SK-N-SH treated with all-trans-retinoic acid at 6 μM for 48 hours (cell line): ENCODE data around the gene FAM83C.

Experiments
- ATAC-seq: fragments of 200-7000 bp; cut with Tn5 transposase; 3 replicates; pipeline ENCODE4 v1.9.1; 2020; ENCODE audit warnings: mild to moderate bottlenecking, moderate library complexity
- ARNTL ChIP-seq: fragments of 450-650 bp; formaldehyde crosslinking; IDR thresholded peaks from 2 replicates; pipeline ENCODE4 v1.5.0; 2020; ENCODE audit warnings: low read depth, mild to moderate bottlenecking, moderate library complexity, borderline replicate concordance
- BACH2 ChIP-seq: fragments of 250-450 bp; sonication (Bioruptor Pico); IDR thresholded peaks from 2 replicates; pipeline ENCODE4 v1.9.0; 2021; ENCODE audit warnings: mild to moderate bottlenecking, borderline replicate concordance
- CSDC2 ChIP-seq: fragments of 250-450 bp; sonication (Bioruptor Pico); IDR thresholded peaks from 2 replicates; pipeline ENCODE4 v1.5.0; 2020; ENCODE audit warnings: mild to moderate bottlenecking, moderate library complexity
- ESRRG ChIP-seq: fragments of 250-450 bp; sonication (Bioruptor Pico); IDR thresholded peaks from 2 replicates; pipeline ENCODE4 v1.6.1; 2021; ENCODE audit warnings: mild to moderate bottlenecking
- GLIS3 ChIP-seq: fragments of 250-450 bp; sonication (Bioruptor Pico); IDR thresholded peaks from 2 replicates; pipeline ENCODE4 v1.5.0; 2020; ENCODE audit warnings: mild to moderate bottlenecking, moderate library complexity
- OSR1 ChIP-seq: fragments of 250-450 bp; sonication (Bioruptor Pico); IDR thresholded peaks from 2 replicates; pipeline ENCODE4 v1.8.0; 2022; ENCODE audit warnings: moderate library complexity, mild to moderate bottlenecking, inconsistent platforms
- RARB ChIP-seq: fragments of 250-450 bp; sonication (Bioruptor Pico); IDR thresholded peaks from 2 replicates; pipeline ENCODE4 v1.8.0; 2021; ENCODE audit warnings: mild to moderate bottlenecking, moderate library complexity
- SNAI2 ChIP-seq: fragments of 250-450 bp; sonication (Bioruptor Pico); IDR thresholded peaks from 2 replicates; pipeline ENCODE4 v1.5.0; 2020; ENCODE audit warnings: mild to moderate bottlenecking, moderate library complexity
- TCF4 ChIP-seq: fragments of 250-450 bp; sonication (Bioruptor Pico); IDR thresholded peaks from 2 replicates; pipeline ENCODE4 v1.8.0; 2021; ENCODE audit warnings: mild to moderate bottlenecking, moderate library complexity, borderline replicate concordance
- TOX ChIP-seq: fragments of 250-450 bp; sonication (Bioruptor Pico); IDR thresholded peaks from 2 replicates; pipeline ENCODE4 v1.8.0; 2021; ENCODE audit warnings: mild to moderate bottlenecking, moderate library complexity, borderline replicate concordance
- ZC3H10 ChIP-seq: fragments of 250-450 bp; sonication (Bioruptor Pico); IDR thresholded peaks from 2 replicates; pipeline ENCODE4 v1.5.1; 2021; ENCODE audit warnings: mild to moderate bottlenecking, moderate library complexity
- ZFP3 ChIP-seq: fragments of 250-450 bp; sonication (Bioruptor Pico); IDR thresholded peaks from 2 replicates; pipeline ENCODE4 v1.5.0; 2020; ENCODE audit warnings: mild to moderate bottlenecking, moderate library complexity
- ZFP30 ChIP-seq: fragments of 450-650 bp; formaldehyde crosslinking; IDR thresholded peaks from 2 replicates; pipeline ENCODE4 v1.5.0; 2022; ENCODE audit warnings: mild to moderate bottlenecking, moderate library complexity
- ZNF565 ChIP-seq: fragments of 450-650 bp; formaldehyde crosslinking; conservative IDR thresholded peaks from 2 replicates; pipeline ENCODE4 v1.5.0; 2020; ENCODE audit warnings: low read depth, mild to moderate bottlenecking, moderate library complexity
- ZNF70 ChIP-seq: fragments of 450-650 bp; formaldehyde crosslinking; IDR thresholded peaks from 2 replicates; pipeline ENCODE4 v1.5.0; 2020; ENCODE audit warnings: mild to moderate bottlenecking, moderate library complexity
- ZNF8 ChIP-seq: fragments of 450-650 bp; formaldehyde crosslinking; IDR thresholded peaks from 2 replicates; pipeline ENCODE4 v1.5.0; 2020; ENCODE audit warnings: mild to moderate bottlenecking, moderate library complexity
- TF ChIP-seq, protein P1 (sequence below): fragments of 250-450 bp; sonication (Bioruptor Pico); IDR thresholded peaks from 2 replicates; pipeline ENCODE4 v1.5.0; 2020; ENCODE audit warnings: mild to moderate bottlenecking, moderate library complexity
- TF ChIP-seq, protein P2 (sequence below): fragments of 250-450 bp; sonication (Bioruptor Pico); IDR thresholded peaks from 2 replicates; pipeline ENCODE4 v1.5.1; 2021; ENCODE audit warnings: mild to moderate bottlenecking, moderate library complexity
- TF ChIP-seq, protein P3 (sequence below): fragments of 250-450 bp; sonication (Bioruptor Pico); IDR thresholded peaks from 2 replicates; pipeline ENCODE4 v1.5.1; 2020; ENCODE audit warnings: low read depth, mild to moderate bottlenecking, moderate library complexity
- TF ChIP-seq, protein P4 (sequence below): fragments of 250-450 bp; sonication (Bioruptor Pico); IDR thresholded peaks from 2 replicates; pipeline ENCODE4 v1.8.0; 2021; ENCODE audit warnings: low read depth, mild to moderate bottlenecking, moderate library complexity, borderline replicate concordance
- TF ChIP-seq, protein P5 (sequence below): fragments of 250-450 bp; sonication (Bioruptor Pico); IDR thresholded peaks from 2 replicates; pipeline ENCODE4 v1.8.0; 2020; ENCODE audit warnings: mild to moderate bottlenecking, moderate library complexity, borderline replicate concordance

Gene FAM83C

DNA sequence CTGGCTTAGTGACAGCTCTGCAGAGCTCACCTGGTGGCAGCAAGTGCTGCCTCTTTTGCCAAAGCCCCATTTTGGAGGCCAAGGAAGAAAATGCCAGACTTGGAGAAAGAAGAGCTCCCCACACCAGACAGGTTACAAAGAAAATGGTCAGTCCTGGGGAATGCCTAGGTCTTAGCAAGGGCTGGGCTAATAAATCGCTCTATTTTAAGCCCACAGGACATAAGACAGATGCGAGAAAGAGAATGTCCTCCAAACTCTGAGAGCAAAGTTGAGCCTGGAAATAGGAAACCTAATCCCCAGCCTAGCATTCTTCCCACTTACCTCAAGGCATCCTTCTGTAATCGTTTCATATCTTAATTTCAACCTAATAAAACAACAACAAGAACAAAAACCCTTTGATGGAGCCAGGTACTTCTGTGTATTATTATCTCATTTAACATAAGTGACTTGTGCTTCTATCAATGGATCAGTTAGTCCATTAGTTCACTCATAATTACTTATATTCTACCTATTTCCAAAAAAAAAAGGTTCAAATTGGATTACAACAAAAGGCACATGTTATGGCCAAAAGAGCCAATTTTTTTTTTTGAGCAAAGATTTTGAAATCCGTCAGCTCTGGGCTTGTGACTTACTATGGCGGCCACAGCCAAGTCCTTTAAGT is 40.4 kb upstream of the FAM83C start:
- no peak for ATAC-seq
- TF ChIP-seq GLIS3 (CRISPR knock-in tag) (no peak), ZNF565 (CRISPR knock-in tag) (no peak), ZNF70 (CRISPR knock-in tag) (no peak)
- TF ChIP-seq, protein P1, sequence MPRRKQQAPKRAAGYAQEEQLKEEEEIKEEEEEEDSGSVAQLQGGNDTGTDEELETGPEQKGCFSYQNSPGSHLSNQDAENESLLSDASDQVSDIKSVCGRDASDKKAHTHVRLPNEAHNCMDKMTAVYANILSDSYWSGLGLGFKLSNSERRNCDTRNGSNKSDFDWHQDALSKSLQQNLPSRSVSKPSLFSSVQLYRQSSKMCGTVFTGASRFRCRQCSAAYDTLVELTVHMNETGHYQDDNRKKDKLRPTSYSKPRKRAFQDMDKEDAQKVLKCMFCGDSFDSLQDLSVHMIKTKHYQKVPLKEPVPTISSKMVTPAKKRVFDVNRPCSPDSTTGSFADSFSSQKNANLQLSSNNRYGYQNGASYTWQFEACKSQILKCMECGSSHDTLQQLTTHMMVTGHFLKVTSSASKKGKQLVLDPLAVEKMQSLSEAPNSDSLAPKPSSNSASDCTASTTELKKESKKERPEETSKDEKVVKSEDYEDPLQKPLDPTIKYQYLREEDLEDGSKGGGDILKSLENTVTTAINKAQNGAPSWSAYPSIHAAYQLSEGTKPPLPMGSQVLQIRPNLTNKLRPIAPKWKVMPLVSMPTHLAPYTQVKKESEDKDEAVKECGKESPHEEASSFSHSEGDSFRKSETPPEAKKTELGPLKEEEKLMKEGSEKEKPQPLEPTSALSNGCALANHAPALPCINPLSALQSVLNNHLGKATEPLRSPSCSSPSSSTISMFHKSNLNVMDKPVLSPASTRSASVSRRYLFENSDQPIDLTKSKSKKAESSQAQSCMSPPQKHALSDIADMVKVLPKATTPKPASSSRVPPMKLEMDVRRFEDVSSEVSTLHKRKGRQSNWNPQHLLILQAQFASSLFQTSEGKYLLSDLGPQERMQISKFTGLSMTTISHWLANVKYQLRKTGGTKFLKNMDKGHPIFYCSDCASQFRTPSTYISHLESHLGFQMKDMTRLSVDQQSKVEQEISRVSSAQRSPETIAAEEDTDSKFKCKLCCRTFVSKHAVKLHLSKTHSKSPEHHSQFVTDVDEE (CRISPR knock-in tag), result no peak
- TF ChIP-seq, protein P2, sequence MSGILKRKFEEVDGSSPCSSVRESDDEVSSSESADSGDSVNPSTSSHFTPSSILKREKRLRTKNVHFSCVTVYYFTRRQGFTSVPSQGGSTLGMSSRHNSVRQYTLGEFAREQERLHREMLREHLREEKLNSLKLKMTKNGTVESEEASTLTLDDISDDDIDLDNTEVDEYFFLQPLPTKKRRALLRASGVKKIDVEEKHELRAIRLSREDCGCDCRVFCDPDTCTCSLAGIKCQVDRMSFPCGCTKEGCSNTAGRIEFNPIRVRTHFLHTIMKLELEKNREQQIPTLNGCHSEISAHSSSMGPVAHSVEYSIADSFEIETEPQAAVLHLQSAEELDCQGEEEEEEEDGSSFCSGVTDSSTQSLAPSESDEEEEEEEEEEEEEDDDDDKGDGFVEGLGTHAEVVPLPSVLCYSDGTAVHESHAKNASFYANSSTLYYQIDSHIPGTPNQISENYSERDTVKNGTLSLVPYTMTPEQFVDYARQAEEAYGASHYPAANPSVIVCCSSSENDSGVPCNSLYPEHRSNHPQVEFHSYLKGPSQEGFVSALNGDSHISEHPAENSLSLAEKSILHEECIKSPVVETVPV (CRISPR knock-in tag), result no peak
- TF ChIP-seq, protein P3, sequence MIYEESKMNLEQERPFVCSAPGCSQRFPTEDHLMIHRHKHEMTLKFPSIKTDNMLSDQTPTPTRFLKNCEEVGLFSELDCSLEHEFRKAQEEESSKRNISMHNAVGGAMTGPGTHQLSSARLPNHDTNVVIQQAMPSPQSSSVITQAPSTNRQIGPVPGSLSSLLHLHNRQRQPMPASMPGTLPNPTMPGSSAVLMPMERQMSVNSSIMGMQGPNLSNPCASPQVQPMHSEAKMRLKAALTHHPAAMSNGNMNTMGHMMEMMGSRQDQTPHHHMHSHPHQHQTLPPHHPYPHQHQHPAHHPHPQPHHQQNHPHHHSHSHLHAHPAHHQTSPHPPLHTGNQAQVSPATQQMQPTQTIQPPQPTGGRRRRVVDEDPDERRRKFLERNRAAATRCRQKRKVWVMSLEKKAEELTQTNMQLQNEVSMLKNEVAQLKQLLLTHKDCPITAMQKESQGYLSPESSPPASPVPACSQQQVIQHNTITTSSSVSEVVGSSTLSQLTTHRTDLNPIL (CRISPR knock-in tag), result no peak

DNA sequence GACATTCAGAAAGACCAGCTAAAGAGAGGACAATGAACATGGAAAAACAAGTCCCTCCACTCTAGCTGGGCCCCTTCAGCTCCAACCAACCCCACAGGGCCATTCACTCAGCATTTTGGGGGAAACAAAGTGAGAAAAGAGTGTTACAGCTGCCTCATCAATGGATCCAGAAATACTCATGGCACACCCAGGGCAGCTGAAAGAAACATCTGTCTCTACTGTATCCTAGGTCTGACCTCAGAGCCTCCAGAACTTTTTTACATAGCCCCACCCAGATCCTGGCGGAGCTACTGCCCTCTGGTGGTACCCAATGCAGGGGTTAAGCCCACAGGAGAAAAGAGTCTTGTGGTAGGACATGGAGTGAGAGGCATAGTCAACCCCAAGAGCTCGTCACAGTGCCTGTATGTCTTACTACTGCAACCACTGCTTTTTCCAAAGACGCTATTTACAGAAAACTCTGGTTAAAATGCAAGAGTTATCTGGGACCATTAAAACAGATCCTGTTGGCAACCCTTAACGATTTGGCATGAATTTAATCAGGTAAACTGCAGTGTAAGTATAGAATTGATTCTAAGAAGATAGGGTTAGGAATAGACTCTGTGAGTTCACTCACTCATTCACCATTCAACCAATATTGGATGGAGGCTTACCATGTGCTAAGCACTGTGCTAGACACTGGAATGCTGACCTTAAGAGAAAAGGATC is 37.4 kb upstream of the FAM83C start:
- ATAC-seq, result peak; percentile 70
- TF ChIP-seq OSR1 (CRISPR knock-in tag), result no peak
- TF ChIP-seq SNAI2 (CRISPR knock-in tag), result no peak
- no peak for TF ChIP-seq ARNTL (CRISPR knock-in tag)
- TF ChIP-seq, protein P4, sequence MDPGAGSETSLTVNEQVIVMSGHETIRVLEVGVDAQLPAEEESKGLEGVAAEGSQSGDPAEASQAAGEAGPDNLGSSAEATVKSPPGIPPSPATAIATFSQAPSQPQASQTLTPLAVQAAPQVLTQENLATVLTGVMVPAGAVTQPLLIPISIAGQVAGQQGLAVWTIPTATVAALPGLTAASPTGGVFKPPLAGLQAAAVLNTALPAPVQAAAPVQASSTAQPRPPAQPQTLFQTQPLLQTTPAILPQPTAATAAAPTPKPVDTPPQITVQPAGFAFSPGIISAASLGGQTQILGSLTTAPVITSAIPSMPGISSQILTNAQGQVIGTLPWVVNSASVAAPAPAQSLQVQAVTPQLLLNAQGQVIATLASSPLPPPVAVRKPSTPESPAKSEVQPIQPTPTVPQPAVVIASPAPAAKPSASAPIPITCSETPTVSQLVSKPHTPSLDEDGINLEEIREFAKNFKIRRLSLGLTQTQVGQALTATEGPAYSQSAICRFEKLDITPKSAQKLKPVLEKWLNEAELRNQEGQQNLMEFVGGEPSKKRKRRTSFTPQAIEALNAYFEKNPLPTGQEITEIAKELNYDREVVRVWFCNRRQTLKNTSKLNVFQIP, result no peak
- TF ChIP-seq GLIS3 (CRISPR knock-in tag), result no peak
- no peak for TF ChIP-seq RARB (CRISPR knock-in tag)

DNA sequence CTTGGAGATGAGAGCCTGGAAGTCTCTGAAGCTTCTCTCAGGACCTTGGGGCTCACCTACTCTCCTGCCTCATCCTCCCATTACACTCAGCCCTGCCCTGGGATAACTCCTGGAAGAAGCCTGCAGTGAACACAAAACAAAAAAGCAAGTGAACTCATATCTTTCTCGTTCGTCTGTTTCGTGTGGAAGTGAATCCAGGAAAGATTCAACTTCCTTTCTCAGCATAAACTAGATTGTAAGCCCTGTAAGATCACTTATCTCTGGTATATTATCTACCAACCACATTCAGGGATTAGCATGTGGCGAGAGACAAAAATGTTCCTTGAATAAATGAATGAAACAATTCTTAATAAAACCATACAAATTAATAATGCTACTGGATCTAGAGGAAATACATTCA is 36.5 kb upstream of the FAM83C start:
- no peak for ATAC-seq
- TF ChIP-seq OSR1 (CRISPR knock-in tag) (no peak), ZFP3 (CRISPR knock-in tag) (no peak), TCF4 (no peak), SNAI2 (CRISPR knock-in tag) (no peak), ZNF8 (CRISPR knock-in tag) (no peak)

DNA sequence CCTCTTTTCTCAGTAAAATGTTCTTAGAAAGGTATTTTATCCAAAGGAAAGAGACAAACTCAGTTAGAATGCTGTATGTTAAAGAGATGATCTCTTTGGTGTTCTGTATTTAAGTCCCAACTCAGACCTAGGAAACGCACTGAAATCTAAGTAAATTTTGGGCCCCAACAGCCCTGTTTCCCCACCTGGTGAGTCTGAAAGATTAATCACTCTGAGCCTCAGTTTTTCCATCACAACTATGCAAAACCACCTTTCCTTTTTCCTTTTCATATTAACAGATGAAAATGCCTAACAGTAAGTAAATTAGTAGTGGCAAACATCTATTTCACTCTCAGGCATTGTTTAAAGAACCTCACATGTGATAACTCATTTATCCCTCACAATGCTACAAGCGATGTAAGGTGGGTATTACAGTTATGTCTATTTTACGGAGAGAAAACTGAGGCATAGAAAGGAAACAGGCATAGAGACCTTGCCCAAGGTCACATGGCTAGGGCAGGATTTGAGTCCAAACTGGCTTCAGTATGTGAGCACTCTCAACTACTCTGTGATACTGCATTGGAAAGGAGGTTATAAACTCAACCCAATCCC is 36.0 kb upstream of the FAM83C start:
- ATAC-seq, result no peak
- TF ChIP-seq, protein P1 (CRISPR knock-in tag), result no peak
- no peak for TF ChIP-seq TCF4
- TF ChIP-seq BACH2, result no peak
- TF ChIP-seq ZNF8 (CRISPR knock-in tag), result no peak
- TF ChIP-seq TOX, result no peak
- TF ChIP-seq ESRRG (CRISPR knock-in tag), result no peak
- no peak for TF ChIP-seq GLIS3 (CRISPR knock-in tag)
- TF ChIP-seq, protein P5, sequence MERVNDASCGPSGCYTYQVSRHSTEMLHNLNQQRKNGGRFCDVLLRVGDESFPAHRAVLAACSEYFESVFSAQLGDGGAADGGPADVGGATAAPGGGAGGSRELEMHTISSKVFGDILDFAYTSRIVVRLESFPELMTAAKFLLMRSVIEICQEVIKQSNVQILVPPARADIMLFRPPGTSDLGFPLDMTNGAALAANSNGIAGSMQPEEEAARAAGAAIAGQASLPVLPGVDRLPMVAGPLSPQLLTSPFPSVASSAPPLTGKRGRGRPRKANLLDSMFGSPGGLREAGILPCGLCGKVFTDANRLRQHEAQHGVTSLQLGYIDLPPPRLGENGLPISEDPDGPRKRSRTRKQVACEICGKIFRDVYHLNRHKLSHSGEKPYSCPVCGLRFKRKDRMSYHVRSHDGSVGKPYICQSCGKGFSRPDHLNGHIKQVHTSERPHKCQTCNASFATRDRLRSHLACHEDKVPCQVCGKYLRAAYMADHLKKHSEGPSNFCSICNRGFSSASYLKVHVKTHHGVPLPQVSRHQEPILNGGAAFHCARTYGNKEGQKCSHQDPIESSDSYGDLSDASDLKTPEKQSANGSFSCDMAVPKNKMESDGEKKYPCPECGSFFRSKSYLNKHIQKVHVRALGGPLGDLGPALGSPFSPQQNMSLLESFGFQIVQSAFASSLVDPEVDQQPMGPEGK (CRISPR knock-in tag), result no peak
- TF ChIP-seq CSDC2 (CRISPR knock-in tag), result no peak
- no peak for TF ChIP-seq ZFP3 (CRISPR knock-in tag)
- TF ChIP-seq OSR1 (CRISPR knock-in tag), result no peak
- no peak for TF ChIP-seq ZC3H10
- TF ChIP-seq, protein P2 (CRISPR knock-in tag), result no peak
- no peak for TF ChIP-seq ZFP30 (CRISPR knock-in tag)
